HepG2 (cell line): ENCODE data around the gene CYTH1. TPM values are rescaled to one million over a fixed set of nuclear protein-coding genes. Genes with fewer than 3 reads are reported as not detected.

Source experiments
- ATAC-seq: fragments of 200-7000 bp; cut with Tn5 transposase; 3 replicates; pipeline ENCODE4 v1.9.1; 2020; ENCODE audit warnings: mild to moderate bottlenecking, moderate library complexity
- BruUV-seq: library from RNA; stranded (reverse); fragments of 400-500 nt; replicated peaks from 2 replicates; lab custom pipeline; 2021; lab: Mats Ljungman, UMichigan
- CTCF ChIA-PET: fragments of 300-600 bp; formaldehyde crosslinking; extraction: SDS; loops from one replicate; lab custom pipeline; 2021; ENCODE audit warnings: low total read pairs, inconsistent platforms, low intra/inter-chr PET ratio; lab: Yijun Ruan, JAX
- POLR2A ChIA-PET: fragments of 350-600 bp; sonication (Branson Sonifier 250); formaldehyde crosslinking; loops from one replicate; lab custom pipeline; 2020; ENCODE audit warnings: antibody characterized with exemption, inconsistent platforms; lab: Yijun Ruan, JAX
- DNase-seq: peaks from one replicate; pipeline ENCODE4 v3.0.0-alpha.2; 2015; ENCODE audit warnings: low spot score
- FAIRE-seq: peaks from 3 replicates; lab custom pipeline; 2011; peaks lifted over from hg19 to GRCh38; lab: Jason Lieb, UNC
- H2AFZ ChIP-seq: one replicate; pipeline ENCODE4 v1.6.1; 2011; ENCODE audit warnings: low read length, inconsistent platforms
- H3K27ac ChIP-seq: fragments of 300-600 bp; 3 replicates; pipeline ENCODE4 v1.8.0; 2011; ENCODE audit warnings: mixed run types, mild to moderate bottlenecking, mixed read lengths, low read length, inconsistent platforms; ENCODE audit not compliant: insufficient read depth; ENCODE audit errors: extremely low read length
- H3K27me3 ChIP-seq, 2 experiments: fragments of 200-600 bp in 1 of 2; 2 replicates in 1 of 2; 3 replicates in 1 of 2; pipeline versions ENCODE4 v1.6.0 to v1.8.0; 2011; ENCODE audit warnings: low read length in 2 of 2, mild to moderate bottlenecking in 2 of 2, moderate library complexity in 2 of 2, inconsistent platforms in 1 of 2; ENCODE audit not compliant: insufficient read depth in 2 of 2, control insufficient read depth in 1 of 2
- H3K36me3 ChIP-seq, 2 experiments: fragments of 200-600 bp in 1 of 2; replicated peaks in 1 of 2; 2 replicates in 1 of 2; 3 replicates in 1 of 2; pipeline versions ENCODE4 v1.5.1 to v1.8.0; 2011; ENCODE audit warnings: low read length in 2 of 2, inconsistent platforms in 1 of 2; ENCODE audit not compliant: insufficient read depth in 2 of 2, control insufficient read depth in 1 of 2
- H3K4me1 ChIP-seq: 2 replicates; pipeline ENCODE4 v1.5.1; 2012; ENCODE audit warnings: low read length, inconsistent platforms; ENCODE audit not compliant: insufficient read depth
- H3K4me2 ChIP-seq: 2 replicates; pipeline ENCODE4 v1.6.0; 2011; ENCODE audit warnings: low read depth, low read length, inconsistent platforms
- H3K4me3 ChIP-seq, 3 experiments: fragments of 200-600 bp in 1 of 3; sonication (generic), shearing (Covaris generic) in 1 of 3; replicated peaks in 1 of 3; 2 replicates each; pipeline ENCODE4 v1.5.1; 2011 to 2016; ENCODE audit warnings: low read length in 3 of 3, inconsistent platforms in 2 of 3, low read depth in 2 of 3, mild to moderate bottlenecking in 2 of 3, control low read depth in 1 of 3, mixed read lengths in 1 of 3; ENCODE audit not compliant: insufficient read depth in 1 of 3
- H3K79me2 ChIP-seq: one replicate; pipeline ENCODE4 v1.6.1; 2011; ENCODE audit warnings: low read length, inconsistent platforms; ENCODE audit not compliant: insufficient read depth
- H3K9ac ChIP-seq: 2 replicates; pipeline ENCODE4 v1.6.0; 2011; ENCODE audit warnings: mild to moderate bottlenecking, low read depth, low read length, inconsistent platforms; ENCODE audit not compliant: insufficient read depth
- H3K9me3 ChIP-seq: 2 replicates; pipeline ENCODE4 v1.5.1; 2012; ENCODE audit warnings: mild to moderate bottlenecking, low read length
- H4K20me1 ChIP-seq: 2 replicates; pipeline ENCODE4 v1.6.0; 2011; ENCODE audit warnings: inconsistent platforms, mild to moderate bottlenecking, low read length, moderate library complexity; ENCODE audit not compliant: insufficient read depth
- AGO2 ChIP-seq: fragments of 200-400 bp; formaldehyde crosslinking; optimal IDR thresholded peaks from 2 replicates; pipeline ENCODE3; 2017; ENCODE audit warnings: mild to moderate bottlenecking, low read depth, low read length, moderate library complexity
- AHDC1 ChIP-seq: sonication (generic); formaldehyde crosslinking; IDR thresholded peaks from 2 replicates; pipeline ENCODE4 v1.5.1; 2020; ENCODE audit warnings: mild to moderate bottlenecking, missing genetic modification reagents, borderline replicate concordance
- CBX5 ChIP-seq: sonication (generic); formaldehyde crosslinking; IDR thresholded peaks from 2 replicates; pipeline ENCODE4 v1.4.0; 2020; ENCODE audit warnings: missing genetic modification reagents, borderline replicate concordance
- ETV6 ChIP-seq: sonication (generic); formaldehyde crosslinking; conservative IDR thresholded peaks from 2 replicates; pipeline ENCODE4 v1.4.0; 2020; ENCODE audit warnings: missing genetic modification reagents
- LRRFIP1 ChIP-seq: sonication (generic); formaldehyde crosslinking; conservative IDR thresholded peaks from 2 replicates; pipeline ENCODE4 v1.4.0; 2020; ENCODE audit warnings: missing genetic modification reagents
- MIXL1 ChIP-seq: IDR thresholded peaks from 2 replicates; pipeline ENCODE4 v1.6.1; 2016
- PTBP1 ChIP-seq: fragments of 200-400 bp; formaldehyde crosslinking; IDR thresholded peaks from 2 replicates; pipeline ENCODE4 v1.6.1; 2018; ENCODE audit warnings: low read length, low read depth; ENCODE audit not compliant: poor library complexity, severe bottlenecking
- TRIM22 ChIP-seq: fragments of 450-650 bp; IDR thresholded peaks from 2 replicates; pipeline ENCODE4 v1.6.1; 2017
- UBTF ChIP-seq: sonication (generic); formaldehyde crosslinking; IDR thresholded peaks from 2 replicates; pipeline ENCODE4 v1.4.0; 2020; ENCODE audit warnings: mild to moderate bottlenecking, missing genetic modification reagents
- ZNF768 ChIP-seq: sonication (generic); formaldehyde crosslinking; IDR thresholded peaks from 2 replicates; pipeline ENCODE4 v1.4.0; 2020; ENCODE audit warnings: missing genetic modification reagents
- WGBS: methylation state at CpG from one replicate; pipeline ENCODE4 v1.1.6; 2017; ENCODE audit warnings: low lambda C conversion rate; 5-methylcytosine and 5-hydroxymethylcytosine counted together
- in situ Hi-C: cut with HindIII; loops from 2 replicates; pipeline ENCODE4 v1.10.0; 2017; ENCODE audit warnings: low pct_unique_long_range_greater_than_20kb; ENCODE audit not compliant: extremely low pct_ligation_motif_present
- intact Hi-C: fragments of 100-400 bp; cut with micrococcal nuclease; formaldehyde crosslinking; loops from one replicate; pipeline ENCODE4 v1.10.0; 2022; ENCODE audit not compliant: unreplicated experiment
- polyA plus RNA-seq, 8 experiments: library from polyadenylated mRNA; depleted of rRNA in 3 of 8; stranded (reverse) in 7 of 8; unstranded in 1 of 8; fragments of >200 nt; fragmentation: Illumina TruSeq in 4 of 8; extraction: Trizol in 4 of 8; gene quantifications; 2 replicates each; pipeline versions ENCODE4 v1.2.1 to v1.2.3, GENCODE V29; 2011 to 2016; ENCODE audit warnings: low read depth in 4 of 8, missing spikeins in 1 of 8, mixed read lengths in 1 of 8; ENCODE audit not compliant: insufficient read depth in 1 of 8
- total RNA-seq, 5 experiments: library from RNA; depleted of rRNA; stranded (reverse); fragments of >200 nt; fragmentation: Illumina TruSeq; extraction: Trizol; gene quantifications; 2 replicates each; pipeline ENCODE4 v1.2.3, GENCODE V29; 2016; ENCODE audit warnings: low read depth in 1 of 5

CYTH1 gene
- total and polyA plus RNA-seq, 2 of the 13 experiments (the other 11 are each of a cell fraction or from before 2014, with no cell fraction given): 20.1 to 48.9 TPM

- no peaks in the 10 kb centered on the region for H4K20me1 ChIP-seq
- H2AFZ ChIP-seq: no peak overlapping the region
- 85% methylated on average over 23 of the region's 24 CpGs for WGBS
- FAIRE-seq (no peak), ATAC-seq (no peak), DNase-seq (peak; percentile 71)
- no peak overlapping the region for H3K27ac ChIP-seq
- no peak overlapping the region for H3K4me2 ChIP-seq
- no peak overlapping the region for H3K9ac ChIP-seq
- H3K9me3 ChIP-seq: no peaks in the 10 kb centered on the region
- H3K4me1 ChIP-seq: peaks cover 55% of the 10 kb centered on the region
- no peak overlapping the region for H3K4me3 ChIP-seq
- intact Hi-C loops: no loop called here
- ChIA-PET CTCF (no interaction called here), POLR2A (interaction anchor here (2.2 to 2.4 kb wide), 2 partner anchors 15 to 63 kb away, joined by 13 to 17 read pairs; no protein-coding TSS in a partner anchor)
- no peaks in the 10 kb centered on the region for H3K79me2 ChIP-seq
- H3K27me3 ChIP-seq: no peaks in the 10 kb centered on the region
- in situ Hi-C loops: no loop called here
- BruUV-seq: no TSS peak
- no peaks in the 10 kb centered on the region; a peak in 1 of 5 replicates for H3K36me3 ChIP-seq
- TF ChIP-seq ZNF768 (0 out of 2 replicates have a peak, but pooled peaks have one; percentile 21), PTBP1 (no peak), TRIM22 (no peak), MIXL1 (CRISPR knock-in tag) (0 out of 2 replicates have a peak, but pooled peaks have one; percentile 18), ETV6 (CRISPR knock-in tag) (no peak), LRRFIP1 (CRISPR knock-in tag) (no peak), UBTF (peak; percentile 23; the same call in 1 of the 2 replicates), AGO2 (no peak), CBX5 (no peak), AHDC1 (no peak)
These were observed 117.3 kb downstream of the CYTH1 start for GRCh38 chr17:78664476-78665386.
